GM06990 (cell line): ENCODE data around the gene KIFC1.
"Not testable (repeated sequence)": the region's sequence is repeated elsewhere in the genome, so short reads cannot be mapped to it uniquely, and the experiment has no call there.

Experiments
- DNase-seq: peaks from one replicate; pipeline ENCODE4 v3.0.0-alpha.2; 2011; ENCODE audit not compliant: insufficient read length; ENCODE audit errors: extremely low read depth
- H3K27me3 ChIP-seq: replicated peaks from 2 replicates; pipeline ENCODE4 v1.6.0; 2011; ENCODE audit warnings: low read length; ENCODE audit not compliant: control insufficient read depth, insufficient read depth
- H3K36me3 ChIP-seq: 2 replicates; pipeline ENCODE4 v1.5.1; 2011; ENCODE audit warnings: low read length; ENCODE audit not compliant: control insufficient read depth, insufficient read depth
- H3K4me3 ChIP-seq: replicated peaks from 2 replicates; pipeline ENCODE4 v1.5.1; 2011; ENCODE audit warnings: low read depth, mild to moderate bottlenecking, control low read depth, low read length
- TF ChIP-seq, protein P1 (sequence below): IDR thresholded peaks from 2 replicates; pipeline ENCODE4 v1.5.1; 2011; ENCODE audit warnings: low read length, control low read depth, mild to moderate bottlenecking, inconsistent platforms; ENCODE audit not compliant: insufficient read depth, poor library complexity, severe bottlenecking

KIFC1 gene

GRCh38 chr6:33356295-33356694, 35.3 kb upstream of the KIFC1 start:
- Histone ChIP-seq H3K27me3 (no peaks in the 10 kb centered on the region; the same call in 1 of the 2 replicates), H3K4me3 (no peak overlapping the region), H3K36me3 (no peaks in the 10 kb centered on the region)
- no peak for DNase-seq
- TF ChIP-seq, protein P1, sequence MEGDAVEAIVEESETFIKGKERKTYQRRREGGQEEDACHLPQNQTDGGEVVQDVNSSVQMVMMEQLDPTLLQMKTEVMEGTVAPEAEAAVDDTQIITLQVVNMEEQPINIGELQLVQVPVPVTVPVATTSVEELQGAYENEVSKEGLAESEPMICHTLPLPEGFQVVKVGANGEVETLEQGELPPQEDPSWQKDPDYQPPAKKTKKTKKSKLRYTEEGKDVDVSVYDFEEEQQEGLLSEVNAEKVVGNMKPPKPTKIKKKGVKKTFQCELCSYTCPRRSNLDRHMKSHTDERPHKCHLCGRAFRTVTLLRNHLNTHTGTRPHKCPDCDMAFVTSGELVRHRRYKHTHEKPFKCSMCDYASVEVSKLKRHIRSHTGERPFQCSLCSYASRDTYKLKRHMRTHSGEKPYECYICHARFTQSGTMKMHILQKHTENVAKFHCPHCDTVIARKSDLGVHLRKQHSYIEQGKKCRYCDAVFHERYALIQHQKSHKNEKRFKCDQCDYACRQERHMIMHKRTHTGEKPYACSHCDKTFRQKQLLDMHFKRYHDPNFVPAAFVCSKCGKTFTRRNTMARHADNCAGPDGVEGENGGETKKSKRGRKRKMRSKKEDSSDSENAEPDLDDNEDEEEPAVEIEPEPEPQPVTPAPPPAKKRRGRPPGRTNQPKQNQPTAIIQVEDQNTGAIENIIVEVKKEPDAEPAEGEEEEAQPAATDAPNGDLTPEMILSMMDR, result no peak

GRCh38 chr6:33357160-33357871, 34.3 kb upstream of the KIFC1 start:
- DNase-seq, H3K36me3 ChIP-seq, H3K27me3 ChIP-seq, H3K4me3 ChIP-seq: not testable (repeated sequence)

GRCh38 chr6:33359331-33359730, 32.3 kb upstream of the KIFC1 start:
- no peak for DNase-seq
- H3K36me3 ChIP-seq, result no peaks in the 10 kb centered on the region
- H3K4me3 ChIP-seq, result no peak overlapping the region
- TF ChIP-seq, protein P1, result no peak
- H3K27me3 ChIP-seq, result no peaks in the 10 kb centered on the region; the same call in 1 of the 2 replicates

DNA sequence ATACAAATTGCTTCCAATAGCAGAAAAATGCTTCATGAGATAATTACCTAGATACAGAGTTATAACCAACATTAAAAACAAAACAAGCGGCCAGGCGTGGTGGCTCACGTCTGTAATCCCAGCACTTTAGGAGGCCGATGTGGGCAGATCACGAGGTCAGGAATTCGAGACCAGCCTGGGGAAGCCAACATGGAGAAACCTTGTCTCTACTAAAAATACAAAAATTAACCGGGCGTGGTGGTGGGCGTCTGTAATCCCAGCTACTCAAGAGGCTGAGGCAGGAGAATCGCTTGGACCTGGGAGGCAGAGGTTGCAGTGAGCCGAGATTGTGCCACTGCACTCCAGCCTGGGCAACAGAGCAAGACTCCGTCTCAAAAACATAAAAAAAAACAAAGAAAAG, 28.1 kb upstream of the KIFC1 start:
- not testable (repeated sequence) for H3K27me3 ChIP-seq, H3K4me3 ChIP-seq, H3K36me3 ChIP-seq, DNase-seq

GRCh38 chr6:33364475-33365205, 27.0 kb upstream of the KIFC1 start:
- not testable (repeated sequence) for DNase-seq, H3K27me3 ChIP-seq, H3K4me3 ChIP-seq, H3K36me3 ChIP-seq

- not testable (repeated sequence) for H3K36me3 ChIP-seq, H3K27me3 ChIP-seq, DNase-seq, H3K4me3 ChIP-seq
Measured at GRCh38 chr6:33365206-33365971, 26.2 kb upstream of the KIFC1 start.

DNA sequence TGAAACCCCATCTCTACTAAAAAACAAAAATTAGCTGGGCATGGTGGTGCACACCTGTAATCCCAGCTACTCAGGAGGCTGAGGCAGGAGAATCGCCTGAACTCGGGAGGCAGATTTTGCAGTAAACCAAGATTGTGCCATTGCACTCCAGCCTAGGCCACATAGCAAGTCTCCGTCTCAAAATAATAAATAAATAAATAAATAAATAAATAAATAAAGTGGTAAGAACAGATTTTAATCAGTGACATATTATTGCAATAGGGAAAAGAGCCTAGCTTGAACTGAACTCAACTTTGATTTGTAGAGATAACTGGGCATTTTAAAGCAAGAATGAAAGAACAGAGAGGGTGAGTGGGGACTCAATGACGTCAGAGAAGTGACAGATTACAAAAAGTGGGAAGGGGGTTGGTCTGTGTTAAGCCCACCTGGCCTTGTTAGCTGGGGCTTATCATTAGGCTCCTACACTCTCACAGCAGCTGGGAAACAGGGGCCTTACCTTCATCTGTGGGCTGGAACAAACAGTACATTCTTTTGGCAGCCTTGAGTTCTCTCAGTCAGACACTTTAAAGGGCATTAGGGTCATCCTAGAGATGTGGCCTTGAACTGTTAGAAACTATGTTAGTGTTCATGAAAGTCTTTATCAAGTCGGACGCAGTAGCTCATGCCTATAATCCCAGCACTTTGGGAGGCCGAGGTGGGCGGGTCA, 24.5 kb upstream of the KIFC1 start:
- TF ChIP-seq, protein P1, result no peak
- Histone ChIP-seq H3K27me3 (no peaks in the 10 kb centered on the region), H3K4me3 (no peak overlapping the region), H3K36me3 (no peaks in the 10 kb centered on the region)
- DNase-seq, result no peak

GRCh38 chr6:33367715-33368025, 24.0 kb upstream of the KIFC1 start:
- not testable (repeated sequence) for H3K27me3 ChIP-seq, H3K36me3 ChIP-seq, DNase-seq, H3K4me3 ChIP-seq

DNA sequence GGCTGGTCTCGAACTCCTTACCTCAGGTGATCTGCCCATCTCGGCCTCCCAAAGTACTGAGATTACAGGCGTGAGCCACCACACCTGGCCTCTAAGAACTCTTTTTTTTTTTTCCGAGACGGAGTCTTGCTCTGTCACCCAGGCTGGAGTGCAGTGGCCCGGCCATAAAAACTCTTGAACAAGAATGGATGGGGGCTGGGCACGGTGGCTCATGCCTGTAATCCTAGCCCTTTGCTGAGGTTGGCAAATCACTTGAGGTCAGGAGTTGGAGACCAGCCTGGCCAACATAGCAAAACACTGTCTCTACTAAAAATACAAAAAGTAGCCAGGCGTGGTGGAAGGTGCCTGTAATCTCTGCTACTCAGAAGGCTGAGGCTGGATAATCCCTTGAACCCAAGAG, 19.7 kb upstream of the KIFC1 start:
- not testable (repeated sequence) for DNase-seq, H3K27me3 ChIP-seq, H3K4me3 ChIP-seq

More for the DNA sequence above, 19.7 kb upstream of the KIFC1 start:
- H3K36me3 ChIP-seq, result not testable (repeated sequence)
